Measurements from ENCODE around the gene DUSP16. TPM values are rescaled to one million over a fixed set of nuclear protein-coding genes. Genes with fewer than 3 reads are reported as not detected.

DUSP16 gene
- total and polyA plus RNA-seq, 2 of the 8 experiments (the other 6 are each of a cell fraction or from before 2014, with no cell fraction given), result 31.6 to 55.9 TPM

DNA sequence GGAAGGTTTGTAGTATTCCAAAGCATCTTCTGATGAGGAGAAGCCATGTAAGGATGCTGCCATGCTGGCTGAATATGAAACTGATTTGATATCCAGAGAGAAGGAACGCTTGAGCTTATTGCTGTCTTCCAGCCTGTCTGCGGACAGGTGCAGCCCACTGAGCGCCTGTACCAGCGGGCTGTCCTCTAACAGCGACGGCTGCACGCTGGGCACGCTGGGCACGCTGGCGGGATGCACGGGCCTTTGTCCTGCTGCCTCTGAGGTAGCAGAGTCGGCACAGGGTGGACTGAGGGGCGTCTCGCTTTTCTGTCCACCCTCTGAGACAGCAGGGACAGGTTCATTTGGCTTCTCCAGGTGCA is 85.2 kb downstream of the DUSP16 start:
- FAIRE-seq (no peak), DNase-seq (ENCODE audit: low read depth in 1 of 2, low spot score in 2 of 2) (no peak)
- CTCF ChIA-PET (ENCODE audit: partially characterized antibody), result interaction anchor here (0.7 to 1.0 kb wide), 2 partner anchors 11 to 26 kb away, joined by 3 read pairs; no protein-coding TSS in a partner anchor
- no peak overlapping the region for H3K23ac ChIP-seq (ENCODE audit: insufficient read length)
- peaks cover 16 to 50% (median 35%) of the 10 kb centered on the region in 4 experiments for H3K36me3 ChIP-seq (ENCODE audit: control insufficient read depth in 2 of 4, insufficient read depth in 4 of 4, low read length in 3 of 4)
- no peak overlapping the region for H4K5ac ChIP-seq (ENCODE audit: insufficient read length, low read depth, low read length)
- TF ChIP-seq RFX5 (IDR thresholded peaks at IDR 0.05; ENCODE audit: borderline replicate concordance, low read depth, low read length), result no peak
- no peak for TF ChIP-seq RBBP5 (IDR thresholded peaks at IDR 0.05; ENCODE audit: borderline replicate concordance, low read depth, low read length)
- no peak for TF ChIP-seq CBX8 (IDR thresholded peaks at IDR 0.05; ENCODE audit: borderline replicate concordance, low read depth, low read length)
- no peak for TF ChIP-seq SIX5 (IDR thresholded peaks at IDR 0.05; ENCODE audit: low read depth, low read length)
- no peak for TF ChIP-seq POLR2AphosphoS5 (IDR thresholded peaks at IDR 0.05; ENCODE audit: low read depth, low read length)
- no peak for TF ChIP-seq TCF12 (IDR thresholded peaks at IDR 0.05; ENCODE audit: low read depth, low read length)
- TF ChIP-seq SP4 (IDR thresholded peaks at IDR 0.05; ENCODE audit: low read length), result no peak
- TF ChIP-seq, protein P1, sequence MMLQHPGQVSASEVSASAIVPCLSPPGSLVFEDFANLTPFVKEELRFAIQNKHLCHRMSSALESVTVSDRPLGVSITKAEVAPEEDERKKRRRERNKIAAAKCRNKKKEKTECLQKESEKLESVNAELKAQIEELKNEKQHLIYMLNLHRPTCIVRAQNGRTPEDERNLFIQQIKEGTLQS (IDR thresholded peaks at IDR 0.05; ENCODE audit: insufficient read depth, low read depth, low read length), result no peak
- TF ChIP-seq JUND (IDR thresholded peaks at IDR 0.05; ENCODE audit: low read length), result no peak
- TF ChIP-seq BACH1 (IDR thresholded peaks at IDR 0.05; ENCODE audit: low read length), result no peak
- no peaks in the 10 kb centered on the region for H3K9me3 ChIP-seq (ENCODE audit: insufficient read depth in 2 of 2, low read depth in 1 of 2, low read length in 1 of 2)
- H2BK5ac ChIP-seq (ENCODE audit: low read depth, low read length), result no peak overlapping the region
- 91% methylated on average over 14 of the region's 14 CpGs; no CpG with 5 or more reads in 1 of the 2 experiments for WGBS, 2 experiments (ENCODE audit: extremely low coverage in 1 of 2, insufficient coverage in 1 of 2, insufficient read length in 1 of 2, insufficient replicate concordance in 2 of 2, low coverage in 1 of 2, low lambda C conversion rate in 2 of 2, missing lambda C conversion rate in 1 of 2)
- H3K9ac ChIP-seq (replicated peaks in 1 of 4; ENCODE audit: extremely low read depth in 1 of 4, low read depth in 3 of 4, low read length in 3 of 4), result no peak overlapping the region
- H3K27ac ChIP-seq (ENCODE audit: low read depth, low read length), result no peak overlapping the region
- H2BK15ac ChIP-seq (ENCODE audit: low read length), result no peak overlapping the region
- peaks cover 0 to 3% (median 0%) of the 10 kb centered on the region in 4 experiments; a peak in 3 of 7 replicates for H3K4me1 ChIP-seq (replicated peaks in 1 of 4; ENCODE audit: control insufficient read depth in 3 of 4, insufficient read depth in 4 of 4, low read length in 3 of 4)
- no peak overlapping the region for H2AFZ ChIP-seq (ENCODE audit: low read length)
- peaks cover 0 to 3% of the 10 kb centered on the region in 2 experiments for H4K20me1 ChIP-seq (replicated peaks in 1 of 2; ENCODE audit: control insufficient read depth in 1 of 2, insufficient read depth in 2 of 2, low read length in 2 of 2)
- no peak overlapping the region for H2BK12ac ChIP-seq (ENCODE audit: low read depth, low read length)
- no peak overlapping the region for H3K14ac ChIP-seq (ENCODE audit: insufficient read length)
- H4K91ac ChIP-seq (replicated peaks; ENCODE audit: insufficient read length, low read length), result no peak overlapping the region
- no peak overlapping the region for H3K56ac ChIP-seq (replicated peaks; ENCODE audit: insufficient read length, low read depth, low read length)
- no peak overlapping the region for H3K4me2 ChIP-seq (ENCODE audit: insufficient read depth in 1 of 2, low read depth in 2 of 2, low read length in 2 of 2)
- no peak overlapping the region for H2BK120ac ChIP-seq (replicated peaks; ENCODE audit: low read depth, low read length)
- POLR2A ChIA-PET (ENCODE audit: partially characterized antibody), result interaction anchor here (0.5 kb wide), 1 partner anchor 53 kb away, joined by 4 read pairs; no protein-coding TSS in a partner anchor
- H3K27me3 ChIP-seq (replicated peaks in 1 of 4; ENCODE audit: control insufficient read depth in 3 of 4, extremely low read depth in 1 of 4, insufficient read depth in 3 of 4, low read length in 3 of 4), result no peaks in the 10 kb centered on the region
- H3K23me2 ChIP-seq (ENCODE audit: low read depth, low read length), result no peaks in the 10 kb centered on the region
- H3K4me3 ChIP-seq (ENCODE audit: extremely low read depth in 1 of 4, insufficient read depth in 2 of 4, low read depth in 3 of 4, low read length in 4 of 4), result no peak overlapping the region
- no peaks in the 10 kb centered on the region; a peak in 1 of 4 replicates for H3K79me2 ChIP-seq (ENCODE audit: control insufficient read depth in 1 of 2, insufficient read depth in 2 of 2, low read length in 2 of 2)
- H2AK5ac ChIP-seq (ENCODE audit: low read depth, low read length), result no peak overlapping the region
- H3K79me1 ChIP-seq (ENCODE audit: low read depth, low read length), result no peaks in the 10 kb centered on the region; the same call in 1 of the 2 replicates
- H2BK20ac ChIP-seq (ENCODE audit: low read length), result no peak overlapping the region
- H4K8ac ChIP-seq (ENCODE audit: extremely low read depth, insufficient read depth, low read length), result no peak overlapping the region
- no peak overlapping the region for H3K4ac ChIP-seq (replicated peaks; ENCODE audit: insufficient read length, low read depth, low read length)
- no peak overlapping the region for H3K18ac ChIP-seq (ENCODE audit: extremely low read depth, low read length)
